IgD-negative memory B cell (primary cell): ENCODE measurements around the gene FGGY. TPM values are rescaled to one million over a fixed set of nuclear protein-coding genes. Genes with fewer than 3 reads are reported as not detected.

Experiments
- H3K27ac Mint-ChIP-seq, 3 donors: one replicate each; pipeline ENCODE4 v1.8.0; 2020 to 2022; ENCODE audit warnings: mild to moderate bottlenecking in 3 of 3, mixed read lengths in 3 of 3, moderate library complexity in 1 of 3
- H3K27me3 Mint-ChIP-seq: one replicate; pipeline ENCODE4 v1.8.0; 2021; ENCODE audit warnings: mixed read lengths
- H3K36me3 Mint-ChIP-seq: one replicate; pipeline ENCODE4 v1.8.0; 2020; ENCODE audit warnings: mild to moderate bottlenecking, mixed read lengths
- H3K4me1 Mint-ChIP-seq, 3 donors: one replicate each; pipeline ENCODE4 v1.8.0; 2020 to 2022; ENCODE audit warnings: mixed read lengths in 3 of 3, mild to moderate bottlenecking in 1 of 3
- H3K4me3 Mint-ChIP-seq, 4 donors: one replicate each; pipeline ENCODE4 v1.8.0; 2020 to 2022; ENCODE audit warnings: mild to moderate bottlenecking in 4 of 4, mixed read lengths in 4 of 4, moderate library complexity in 3 of 4
- H3K9me3 Mint-ChIP-seq, 3 donors: one replicate each; pipeline ENCODE4 v1.8.0; 2020 to 2021; ENCODE audit warnings: mixed read lengths in 3 of 3, mild to moderate bottlenecking in 1 of 3
- polyA plus RNA-seq: library from polyadenylated mRNA; unstranded; fragments of 300-500 nt; fragmentation: Illumina TruSeq; gene quantifications from one replicate; pipeline ENCODE4 v1.2.3, GENCODE V29; 2021

FGGY gene
- polyA plus RNA-seq, 1 donor from 2014 or later: 6.1 TPM

GRCh38 chr1:59316497-59317128 lies 19.7 kb downstream of the FGGY start:
- H3K27me3 Mint-ChIP-seq: no peaks in the 10 kb centered on the region
- peaks cover 4 to 13% (median 10%) of the 10 kb centered on the region in 3 donors for H3K4me1 Mint-ChIP-seq
- peak overlapping the region in 2 of 4 donors; percentile 43 to 72 for H3K4me3 Mint-ChIP-seq
- no peak overlapping the region for H3K27ac Mint-ChIP-seq
- no peaks in the 10 kb centered on the region for H3K9me3 Mint-ChIP-seq
- peaks cover 3% of the 10 kb centered on the region for H3K36me3 Mint-ChIP-seq

DNA sequence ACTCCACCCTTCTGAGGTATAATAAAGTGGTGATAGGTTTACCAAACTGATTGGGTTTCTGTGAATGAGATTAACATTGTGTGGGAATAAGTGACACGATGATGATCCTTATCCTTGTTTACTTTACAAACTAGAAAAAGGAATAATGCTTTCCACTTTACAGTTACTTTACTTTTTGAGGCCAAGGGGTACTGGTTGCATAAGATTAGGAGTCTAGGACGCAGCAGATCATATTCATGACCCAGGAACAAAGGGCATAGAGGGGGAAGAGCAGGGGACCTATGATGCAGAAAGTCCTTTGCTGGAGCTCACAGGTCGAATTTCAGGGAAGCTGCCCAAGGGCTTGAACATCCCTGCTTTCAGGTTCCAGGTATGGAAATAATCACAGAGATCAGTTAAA lies 20.4 kb downstream of the FGGY start:
- H3K4me3 Mint-ChIP-seq: no peak overlapping the region
- no peaks in the 10 kb centered on the region for H3K9me3 Mint-ChIP-seq
- H3K4me1 Mint-ChIP-seq: peaks cover 4 to 13% (median 10%) of the 10 kb centered on the region in 3 donors
- peaks cover 2% of the 10 kb centered on the region for H3K36me3 Mint-ChIP-seq
- H3K27ac Mint-ChIP-seq: no peak overlapping the region
- H3K27me3 Mint-ChIP-seq: no peaks in the 10 kb centered on the region

DNA sequence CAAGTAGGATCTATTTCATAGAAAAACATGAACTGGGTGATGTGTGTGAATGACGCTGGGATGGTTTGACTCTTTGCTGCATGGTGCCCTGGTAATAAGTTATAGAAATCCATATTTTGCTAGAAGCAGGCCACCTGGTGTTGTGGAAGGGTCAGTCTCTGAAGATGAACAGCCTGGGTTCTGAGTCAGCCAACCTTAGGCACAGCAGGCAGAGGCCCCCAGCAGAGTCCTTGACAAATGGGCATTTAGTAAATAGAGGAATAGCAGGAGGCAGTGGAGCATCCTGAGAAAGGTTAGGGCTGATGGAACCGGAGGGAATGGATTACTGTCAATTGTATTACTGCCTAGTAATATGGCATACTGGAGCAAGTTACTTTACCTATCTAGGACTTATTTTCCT lies 20.9 kb downstream of the FGGY start:
- Mint-ChIP-seq H3K9me3 (no peaks in the 10 kb centered on the region), H3K4me1 (peaks cover 4 to 13% (median 10%) of the 10 kb centered on the region in 3 donors)

GRCh38 chr1:59318271-59318860 lies 21.5 kb downstream of the FGGY start:
- H3K36me3 Mint-ChIP-seq: peaks cover 3% of the 10 kb centered on the region
- no peak overlapping the region for H3K4me3 Mint-ChIP-seq
- H3K27ac Mint-ChIP-seq: no peak overlapping the region
- peaks cover 4 to 13% (median 10%) of the 10 kb centered on the region in 3 donors for H3K4me1 Mint-ChIP-seq
- H3K9me3 Mint-ChIP-seq: no peaks in the 10 kb centered on the region
- no peaks in the 10 kb centered on the region for H3K27me3 Mint-ChIP-seq

More for the DNA sequence above, 20.9 kb downstream of the FGGY start:
- Mint-ChIP-seq H3K27me3 (no peaks in the 10 kb centered on the region), H3K36me3 (peaks cover 2% of the 10 kb centered on the region), H3K27ac (no peak overlapping the region), H3K4me3 (no peak overlapping the region)

DNA sequence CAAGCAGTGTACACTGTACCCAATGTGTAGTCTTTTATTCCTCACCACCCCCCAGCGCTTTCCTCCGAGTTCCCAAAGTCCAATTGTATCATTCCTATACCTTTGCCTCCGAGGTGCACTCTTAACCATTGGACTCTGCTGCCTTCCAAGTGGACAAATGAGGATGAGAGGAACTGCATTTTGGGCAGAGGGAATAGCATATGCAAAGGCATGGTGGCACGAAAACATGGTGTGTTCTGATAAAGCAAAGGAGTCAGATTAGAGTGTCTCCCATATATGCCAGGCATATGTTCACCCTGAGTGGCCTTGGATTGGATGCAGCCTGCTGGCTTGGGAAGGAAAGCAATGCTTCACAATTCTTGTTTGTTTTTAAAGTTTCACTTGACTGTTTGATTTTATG lies 25.5 kb downstream of the FGGY start:
- no peak overlapping the region for H3K27ac Mint-ChIP-seq
- peaks cover 0 to 3% (median 2%) of the 10 kb centered on the region in 3 donors for H3K4me1 Mint-ChIP-seq
- peaks cover 16% of the 10 kb centered on the region for H3K36me3 Mint-ChIP-seq
- no peaks in the 10 kb centered on the region for H3K27me3 Mint-ChIP-seq
- H3K4me3 Mint-ChIP-seq: no peak overlapping the region
- H3K9me3 Mint-ChIP-seq: peaks cover 0 to 3% (median 0%) of the 10 kb centered on the region in 3 donors

DNA sequence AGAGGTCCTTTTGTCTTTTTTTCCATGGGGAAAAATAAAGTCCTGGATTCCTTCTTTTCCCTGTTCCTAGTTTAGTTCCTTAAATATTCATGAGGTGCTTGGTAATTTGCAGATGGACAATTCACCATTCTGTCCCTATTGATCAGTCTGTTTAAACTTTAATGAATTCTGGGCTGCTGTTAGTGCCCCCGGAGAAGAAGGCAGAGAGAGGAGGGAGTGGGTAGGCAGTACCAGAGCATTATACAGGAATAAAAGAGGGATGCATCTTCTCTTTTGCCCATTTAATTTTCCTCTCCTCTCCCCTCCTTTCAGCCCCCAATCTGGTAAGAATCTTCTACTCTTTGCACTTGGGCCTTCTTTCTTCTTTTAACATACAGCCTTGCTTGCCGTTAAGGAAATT lies 25.9 kb downstream of the FGGY start:
- Mint-ChIP-seq H3K27ac (no peak overlapping the region), H3K9me3 (peaks cover 0 to 4% (median 0%) of the 10 kb centered on the region in 3 donors), H3K4me3 (no peak overlapping the region)

DNA sequence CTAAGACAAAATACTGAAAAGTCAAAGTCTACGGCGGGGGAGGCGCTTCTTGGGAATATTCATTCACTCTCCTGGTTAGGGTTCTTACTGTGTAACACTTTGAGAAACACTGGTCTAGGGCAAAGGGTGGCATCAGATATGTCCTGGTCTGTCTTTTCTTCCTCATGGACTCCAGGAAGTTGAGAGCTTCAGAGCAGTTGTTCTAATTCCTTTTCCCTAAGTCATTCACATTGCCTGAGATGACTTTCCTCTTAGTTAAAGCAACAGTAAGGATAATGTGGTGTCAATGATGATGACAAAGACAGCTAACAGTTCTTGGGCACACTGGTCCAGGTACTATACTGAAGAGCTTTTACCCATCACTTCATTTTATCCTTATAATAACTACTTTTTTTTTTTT lies 27.0 kb downstream of the FGGY start:
- Mint-ChIP-seq H3K9me3 (peaks cover 0 to 4% (median 0%) of the 10 kb centered on the region in 3 donors), H3K27me3 (no peaks in the 10 kb centered on the region), H3K4me1 (peaks cover 0 to 5% (median 2%) of the 10 kb centered on the region in 3 donors), H3K27ac (no peak overlapping the region), H3K36me3 (peaks cover 18% of the 10 kb centered on the region), H3K4me3 (no peak overlapping the region)

More for the DNA sequence above, 25.9 kb downstream of the FGGY start:
- H3K27me3 Mint-ChIP-seq: no peaks in the 10 kb centered on the region
- H3K36me3 Mint-ChIP-seq: peaks cover 16% of the 10 kb centered on the region
- H3K4me1 Mint-ChIP-seq: peaks cover 0 to 2% (median 2%) of the 10 kb centered on the region in 3 donors

GRCh38 chr1:59328353-59328752 lies 31.5 kb downstream of the FGGY start:
- Mint-ChIP-seq H3K4me1 (peaks cover 2 to 4% (median 3%) of the 10 kb centered on the region in 3 donors), H3K36me3 (peaks cover 16% of the 10 kb centered on the region), H3K27me3 (no peaks in the 10 kb centered on the region), H3K9me3 (peaks cover 0 to 4% (median 0%) of the 10 kb centered on the region in 3 donors), H3K27ac (no peak overlapping the region), H3K4me3 (no peak overlapping the region)

- no peak overlapping the region for H3K4me3 Mint-ChIP-seq
- H3K27ac Mint-ChIP-seq: no peak overlapping the region
- peaks cover 0 to 4% (median 0%) of the 10 kb centered on the region in 3 donors for H3K9me3 Mint-ChIP-seq
- H3K27me3 Mint-ChIP-seq: no peaks in the 10 kb centered on the region
- H3K4me1 Mint-ChIP-seq: peaks cover 2 to 4% (median 3%) of the 10 kb centered on the region in 3 donors
- peaks cover 14% of the 10 kb centered on the region for H3K36me3 Mint-ChIP-seq
Measured at GRCh38 chr1:59329412-59330053, 32.6 kb downstream of the FGGY start.

- peaks cover 2 to 4% (median 3%) of the 10 kb centered on the region in 3 donors for H3K4me1 Mint-ChIP-seq
- H3K36me3 Mint-ChIP-seq: peaks cover 6% of the 10 kb centered on the region
- H3K9me3 Mint-ChIP-seq: peaks cover 0 to 4% (median 0%) of the 10 kb centered on the region in 3 donors
- H3K27ac Mint-ChIP-seq: no peak overlapping the region
- H3K4me3 Mint-ChIP-seq: no peak overlapping the region
- no peaks in the 10 kb centered on the region for H3K27me3 Mint-ChIP-seq
Measured at GRCh38 chr1:59331686-59332620, 35.1 kb downstream of the FGGY start.

DNA sequence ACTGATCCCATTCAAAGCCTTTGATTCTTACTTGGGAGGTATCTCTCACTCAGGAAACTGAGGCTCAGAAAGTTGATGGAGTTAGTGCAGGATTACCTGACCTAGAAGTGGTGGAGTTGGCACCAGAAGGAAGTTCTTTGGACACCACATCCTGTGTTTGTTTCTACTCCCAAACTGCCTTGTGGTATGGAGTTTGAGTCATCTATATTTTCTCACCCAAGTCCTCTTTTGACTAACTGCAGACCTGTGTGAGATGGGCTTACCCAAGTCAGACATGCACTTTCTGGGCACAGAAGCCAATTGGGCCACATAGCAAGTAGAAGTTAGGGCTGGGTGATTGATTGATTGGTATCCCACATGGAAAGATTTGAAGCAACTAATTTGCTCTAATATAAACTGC lies 36.1 kb downstream of the FGGY start:
- H3K4me1 Mint-ChIP-seq: peaks cover 2 to 4% (median 3%) of the 10 kb centered on the region in 3 donors
- peaks cover 6% of the 10 kb centered on the region for H3K36me3 Mint-ChIP-seq
- no peaks in the 10 kb centered on the region for H3K9me3 Mint-ChIP-seq
- H3K4me3 Mint-ChIP-seq: no peak overlapping the region
- no peaks in the 10 kb centered on the region for H3K27me3 Mint-ChIP-seq
- H3K27ac Mint-ChIP-seq: no peak overlapping the region

- Mint-ChIP-seq H3K27ac (no peak overlapping the region), H3K36me3 (peaks cover 4% of the 10 kb centered on the region), H3K27me3 (no peaks in the 10 kb centered on the region)
Measured at GRCh38 chr1:59333626-59334277, 36.9 kb downstream of the FGGY start.

DNA sequence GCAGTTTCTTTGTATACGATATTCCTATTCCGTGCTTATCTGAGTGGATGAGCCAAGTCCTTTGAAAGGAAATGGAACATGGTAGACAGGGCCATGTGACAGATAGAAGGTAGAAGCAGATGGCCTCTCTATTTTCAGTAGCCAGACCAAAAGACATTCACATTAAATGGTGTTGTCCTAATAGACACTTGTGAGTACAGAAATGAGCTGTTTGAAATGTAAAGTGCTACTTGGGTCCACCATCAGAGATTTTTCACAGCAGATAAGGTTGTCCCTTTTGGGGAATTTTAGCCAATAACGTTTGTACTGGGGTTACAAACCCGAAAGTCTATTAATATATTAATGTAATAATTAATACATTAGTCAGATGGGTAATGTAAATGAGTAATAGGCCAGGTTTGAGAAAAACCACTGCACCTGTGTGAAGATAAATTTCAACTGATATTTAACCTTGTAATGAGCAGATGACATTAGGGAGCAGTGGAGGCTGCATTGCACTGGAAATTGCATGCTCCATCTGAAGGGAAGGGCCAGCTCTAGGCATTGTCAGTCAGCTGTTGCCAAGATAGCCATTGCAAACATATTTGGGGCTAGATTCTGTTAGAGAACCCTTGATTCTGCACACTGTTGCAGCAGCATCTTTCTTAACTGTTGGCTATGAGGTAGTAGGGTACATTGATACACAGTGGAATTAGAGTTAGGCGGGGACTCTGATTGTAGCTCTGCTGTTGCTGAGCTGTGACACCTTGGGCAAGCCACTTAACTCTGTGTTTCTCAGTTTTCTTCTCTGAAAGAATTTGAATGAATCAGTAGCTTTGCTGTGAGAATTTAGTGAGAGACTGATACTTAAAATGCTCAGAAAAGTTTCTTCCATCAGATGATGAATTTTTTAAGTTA lies 43.8 kb downstream of the FGGY start:
- peaks cover 0 to 4% (median 0%) of the 10 kb centered on the region in 3 donors for H3K9me3 Mint-ChIP-seq
- H3K4me1 Mint-ChIP-seq: no peaks in the 10 kb centered on the region
- H3K27me3 Mint-ChIP-seq: no peaks in the 10 kb centered on the region
- no peak overlapping the region for H3K4me3 Mint-ChIP-seq
- peaks cover 18% of the 10 kb centered on the region for H3K36me3 Mint-ChIP-seq
- H3K27ac Mint-ChIP-seq: no peak overlapping the region

More at GRCh38 chr1:59333626-59334277, 36.9 kb downstream of the FGGY start:
- Mint-ChIP-seq H3K9me3 (no peaks in the 10 kb centered on the region), H3K4me3 (no peak overlapping the region), H3K4me1 (peaks cover 0 to 4% (median 2%) of the 10 kb centered on the region in 3 donors)
